ENCODE data around the gene GRM3.

Gene GRM3

GRCh38 chr7:86786376-86786775, 142.7 kb downstream of the GRM3 start:
- DNase-seq (ENCODE audit: low read depth), result no peak

- DNase-seq (ENCODE audit: low read depth), result no peak
These were observed 145.2 kb downstream of the GRM3 start for GRCh38 chr7:86788948-86789347.

- no peak for DNase-seq (ENCODE audit: low read depth)
These were observed 146.7 kb downstream of the GRM3 start for GRCh38 chr7:86790383-86790782.

- DNase-seq (ENCODE audit: low read depth), result no peak
These were observed 148.6 kb downstream of the GRM3 start for GRCh38 chr7:86792260-86792659.

- DNase-seq (ENCODE audit: low read depth), result no peak
These were observed 149.4 kb downstream of the GRM3 start for GRCh38 chr7:86793136-86793535.

GRCh38 chr7:86814661-86815379, 171.1 kb downstream of the GRM3 start:
- no peak for DNase-seq (ENCODE audit: low read depth)

- DNase-seq (ENCODE audit: low read depth), result no peak
These were observed 171.8 kb downstream of the GRM3 start for GRCh38 chr7:86815556-86815955.

- DNase-seq (ENCODE audit: low read depth), result no peak
These were observed 175.2 kb downstream of the GRM3 start for GRCh38 chr7:86818903-86819302.

GRCh38 chr7:86823769-86824168, 180.1 kb downstream of the GRM3 start:
- no peak for DNase-seq (ENCODE audit: low read depth)

- no peak for DNase-seq (ENCODE audit: low read depth)
These were observed 181.6 kb downstream of the GRM3 start for GRCh38 chr7:86825264-86825663.

- no peak for DNase-seq (ENCODE audit: low read depth)
These were observed 183.2 kb downstream of the GRM3 start for GRCh38 chr7:86826948-86827347.

- DNase-seq (ENCODE audit: low read depth), result no peak
These were observed 189.7 kb downstream of the GRM3 start for GRCh38 chr7:86833360-86833759.

GRCh38 chr7:86837235-86837634, 193.5 kb downstream of the GRM3 start:
- DNase-seq (ENCODE audit: low read depth), result no peak

GRCh38 chr7:86844608-86845007, 200.9 kb downstream of the GRM3 start:
- DNase-seq (ENCODE audit: low read depth), result no peak

- DNase-seq (ENCODE audit: low read depth), result no peak
These were observed 202.9 kb downstream of the GRM3 start for GRCh38 chr7:86846494-86847190.

GRCh38 chr7:86848226-86848625, 204.5 kb downstream of the GRM3 start:
- DNase-seq (ENCODE audit: low read depth), result no peak

- DNase-seq (ENCODE audit: low read depth), result no peak
These were observed 207.9 kb downstream of the GRM3 start for GRCh38 chr7:86851566-86851965.

- DNase-seq (ENCODE audit: low read depth), result no peak
These were observed 219.7 kb downstream of the GRM3 start for GRCh38 chr7:86863452-86863851.

GRCh38 chr7:86867163-86867762, 223.6 kb downstream of the GRM3 start:
- no peak for DNase-seq (ENCODE audit: low read depth)

GRCh38 chr7:86876146-86876545, 232.4 kb downstream of the GRM3 start:
- no peak for DNase-seq (ENCODE audit: low read depth)

GRCh38 chr7:86884152-86884551, 240.4 kb downstream of the GRM3 start:
- DNase-seq (ENCODE audit: low read depth), result no peak

GRCh38 chr7:86889501-86889900, 245.8 kb downstream of the GRM3 start:
- DNase-seq (ENCODE audit: low read depth), result no peak

GRCh38 chr7:86898171-86898570, 254.5 kb downstream of the GRM3 start:
- no peak for DNase-seq (ENCODE audit: low read depth)

Measured in activated T-helper 1 cell treated with Interleukin-2 at 50 U/mL for 16 hours (primary cell).